ENCODE measurements around the gene WIZ. TPM values are rescaled to one million over a fixed set of nuclear protein-coding genes. Genes with fewer than 3 reads are reported as not detected.

WIZ gene
- total RNA-seq, 2 donors from 2014 or later, result 22.4 to 44.2 TPM

GRCh38 chr19:15445807-15446376 lies 3.9 kb downstream of the WIZ start:
- Histone ChIP-seq H3K4me1 (peaks cover 0 to 40% of the 10 kb centered on the region in 2 donors), H3K27me3 (no peaks in the 10 kb centered on the region), H3K4me3 (no peak overlapping the region), H3K27ac (peak overlapping the region; percentile 87 to 91), H3K9me3 (no peaks in the 10 kb centered on the region), H3K36me3 (no peaks in the 10 kb centered on the region)
- TF ChIP-seq, protein P1, sequence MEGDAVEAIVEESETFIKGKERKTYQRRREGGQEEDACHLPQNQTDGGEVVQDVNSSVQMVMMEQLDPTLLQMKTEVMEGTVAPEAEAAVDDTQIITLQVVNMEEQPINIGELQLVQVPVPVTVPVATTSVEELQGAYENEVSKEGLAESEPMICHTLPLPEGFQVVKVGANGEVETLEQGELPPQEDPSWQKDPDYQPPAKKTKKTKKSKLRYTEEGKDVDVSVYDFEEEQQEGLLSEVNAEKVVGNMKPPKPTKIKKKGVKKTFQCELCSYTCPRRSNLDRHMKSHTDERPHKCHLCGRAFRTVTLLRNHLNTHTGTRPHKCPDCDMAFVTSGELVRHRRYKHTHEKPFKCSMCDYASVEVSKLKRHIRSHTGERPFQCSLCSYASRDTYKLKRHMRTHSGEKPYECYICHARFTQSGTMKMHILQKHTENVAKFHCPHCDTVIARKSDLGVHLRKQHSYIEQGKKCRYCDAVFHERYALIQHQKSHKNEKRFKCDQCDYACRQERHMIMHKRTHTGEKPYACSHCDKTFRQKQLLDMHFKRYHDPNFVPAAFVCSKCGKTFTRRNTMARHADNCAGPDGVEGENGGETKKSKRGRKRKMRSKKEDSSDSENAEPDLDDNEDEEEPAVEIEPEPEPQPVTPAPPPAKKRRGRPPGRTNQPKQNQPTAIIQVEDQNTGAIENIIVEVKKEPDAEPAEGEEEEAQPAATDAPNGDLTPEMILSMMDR (IDR thresholded peaks at IDR 0.05), result no peak
- DNase-seq (ENCODE audit: low spot score), result peak; percentile 61

DNA sequence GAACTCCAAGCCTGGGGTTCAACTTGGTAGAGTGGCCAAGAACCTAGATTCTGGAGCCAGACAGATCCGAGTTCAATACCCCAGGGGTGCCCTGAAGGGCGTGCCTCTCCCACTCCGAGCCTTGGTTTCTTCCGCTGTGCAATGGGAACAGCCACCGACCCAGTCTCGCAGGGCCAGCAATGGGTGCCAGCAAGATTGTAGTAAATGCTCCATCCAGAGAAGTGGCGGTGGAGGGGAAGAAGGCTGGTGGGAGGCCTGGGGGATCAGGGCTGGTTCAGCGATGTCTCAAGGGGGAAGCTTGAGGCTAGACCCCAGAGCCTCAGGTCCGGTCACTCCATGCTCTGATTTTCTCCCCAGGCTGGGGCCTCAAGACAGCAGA lies 4.5 kb downstream of the WIZ start:
- DNase-seq (ENCODE audit: low spot score), result no peak
- H3K36me3 ChIP-seq, result no peaks in the 10 kb centered on the region
- no peaks in the 10 kb centered on the region for H3K9me3 ChIP-seq
- no peak overlapping the region for H3K4me3 ChIP-seq
- peak overlapping the region; percentile 87 to 91 for H3K27ac ChIP-seq
- H3K27me3 ChIP-seq, result no peaks in the 10 kb centered on the region
- peaks cover 0 to 40% of the 10 kb centered on the region in 2 donors for H3K4me1 ChIP-seq
- TF ChIP-seq, protein P1 (IDR thresholded peaks at IDR 0.05), result no peak

DNA sequence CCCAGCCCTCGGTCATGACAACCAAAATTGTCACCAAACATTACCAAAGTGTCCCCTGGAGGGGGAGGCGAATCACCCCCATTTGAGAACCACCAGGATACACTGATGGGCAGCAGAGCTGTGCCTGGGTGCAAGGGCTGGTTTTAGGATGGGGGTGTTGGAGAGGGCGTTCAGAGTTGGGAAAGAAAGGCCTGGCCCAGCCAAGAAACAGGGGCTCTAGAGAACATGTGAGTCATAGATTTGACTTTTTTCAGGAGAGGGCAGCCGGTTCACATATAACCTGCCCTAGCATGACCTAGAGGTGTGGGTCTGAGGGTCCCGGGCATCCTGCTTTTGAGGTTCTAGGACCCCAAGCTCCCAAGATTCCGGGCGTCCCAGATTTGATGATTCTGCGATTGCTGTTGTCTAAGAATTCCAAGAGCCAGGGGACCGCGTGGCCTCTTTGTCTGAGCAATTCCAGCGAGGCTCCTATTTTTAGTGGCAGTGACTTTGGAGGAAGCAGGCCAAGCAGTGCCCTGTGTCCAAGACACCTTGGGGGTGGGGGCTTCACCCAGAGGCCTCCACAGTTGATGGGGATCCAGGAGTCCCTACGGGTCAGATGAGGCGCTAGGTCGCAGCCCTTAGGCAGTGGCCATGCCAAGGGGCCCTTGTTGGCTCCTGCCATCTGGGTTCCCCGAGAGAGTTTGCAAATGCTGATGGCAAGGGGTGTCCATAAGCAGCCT lies 5.1 kb downstream of the WIZ start:
- Histone ChIP-seq H3K36me3 (no peaks in the 10 kb centered on the region), H3K27me3 (no peaks in the 10 kb centered on the region), H3K9me3 (no peaks in the 10 kb centered on the region), H3K27ac (peak overlapping the region; percentile 87 to 91), H3K4me1 (peaks cover 0 to 40% of the 10 kb centered on the region in 2 donors), H3K4me3 (no peak overlapping the region)
- DNase-seq (ENCODE audit: low spot score), result no peak
- TF ChIP-seq, protein P1 (IDR thresholded peaks at IDR 0.05), result no peak

- H3K4me3 ChIP-seq, result no peak overlapping the region
- H3K9me3 ChIP-seq, result no peaks in the 10 kb centered on the region
- no peaks in the 10 kb centered on the region for H3K27me3 ChIP-seq
- TF ChIP-seq, protein P1 (IDR thresholded peaks at IDR 0.05), result no peak
- DNase-seq (ENCODE audit: low spot score), result no peak
- H3K4me1 ChIP-seq, result peaks cover 0 to 34% of the 10 kb centered on the region in 2 donors
- no peaks in the 10 kb centered on the region for H3K36me3 ChIP-seq
- peak overlapping the region; percentile 87 to 91 for H3K27ac ChIP-seq
Observed at GRCh38 chr19:15443838-15444237, 5.9 kb downstream of the WIZ start.

DNA sequence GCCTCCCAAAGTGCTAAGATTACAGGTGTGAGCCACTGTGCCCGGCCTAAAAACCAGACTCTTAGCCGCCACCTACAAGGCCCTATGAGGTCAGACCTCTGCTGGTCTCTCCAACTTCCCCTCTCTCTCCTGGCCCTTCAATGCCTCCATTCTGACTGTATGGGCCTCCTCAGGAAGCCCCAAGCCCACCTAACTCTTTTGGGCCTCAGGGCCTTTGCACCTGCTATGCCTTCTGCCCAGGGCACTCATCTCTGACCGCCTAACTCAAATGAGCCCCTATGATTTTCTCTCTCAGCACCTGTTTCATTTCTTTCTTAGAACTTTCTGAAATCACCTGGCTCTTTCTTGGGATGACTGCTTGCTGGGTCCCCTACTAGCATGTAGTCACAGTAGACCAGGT lies 6.4 kb downstream of the WIZ start:
- Histone ChIP-seq H3K9me3 (no peaks in the 10 kb centered on the region), H3K36me3 (peaks cover 1% of the 10 kb centered on the region), H3K27me3 (no peaks in the 10 kb centered on the region), H3K4me1 (peaks cover 0 to 29% of the 10 kb centered on the region in 2 donors), H3K27ac (peak overlapping the region; percentile 87 to 91), H3K4me3 (no peak overlapping the region)
- TF ChIP-seq, protein P1 (IDR thresholded peaks at IDR 0.05), result no peak
- DNase-seq (ENCODE audit: low spot score), result no peak

Data from right atrium auricular region (tissue), 2 donors.